ENCODE data around the gene AHI1. TPM values are rescaled to one million over a fixed set of nuclear protein-coding genes. Genes with fewer than 3 reads are reported as not detected.
"Not testable (repeated sequence)": the region's sequence is repeated elsewhere in the genome, so short reads cannot be mapped to it uniquely, and the experiment has no call there.

Gene AHI1
- total RNA-seq, 1 experiment from 2014 or later, result 18.8 TPM

DNA sequence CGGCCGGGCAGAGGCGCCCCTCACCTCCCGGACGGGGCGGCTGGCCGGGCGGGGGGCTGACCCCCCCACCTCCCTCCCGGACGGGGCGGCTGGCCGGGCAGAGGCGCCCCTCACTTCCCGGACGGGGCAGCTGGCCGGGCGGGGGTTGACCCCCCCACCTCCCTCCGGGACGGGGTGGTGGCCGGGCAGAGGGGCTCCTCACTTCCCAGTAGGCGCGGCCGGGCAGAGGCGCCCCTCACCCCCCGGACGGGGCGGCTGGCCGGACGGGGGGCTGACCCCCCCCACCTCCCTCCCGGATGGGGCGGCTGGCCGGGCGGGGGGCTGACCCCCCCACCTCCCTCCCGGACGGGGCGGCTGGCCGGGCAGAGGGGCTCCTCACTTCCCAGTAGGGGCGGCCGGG is 133.9 kb downstream of the AHI1 start:
- H3K27ac Mint-ChIP-seq; CTCF ChIA-PET; H3K4me3 Mint-ChIP-seq; DNase-seq (ENCODE audit: low spot score); ATAC-seq; POLR2A ChIA-PET; H3K4me1 Mint-ChIP-seq: not testable (repeated sequence)
- H3K27me3 Mint-ChIP-seq (ENCODE audit: low read depth), result peaks cover 23% of the 10 kb centered on the region
- H3K9me3 Mint-ChIP-seq, result peaks cover 49% of the 10 kb centered on the region
- peaks cover 47% of the 10 kb centered on the region for H3K36me3 Mint-ChIP-seq

DNA sequence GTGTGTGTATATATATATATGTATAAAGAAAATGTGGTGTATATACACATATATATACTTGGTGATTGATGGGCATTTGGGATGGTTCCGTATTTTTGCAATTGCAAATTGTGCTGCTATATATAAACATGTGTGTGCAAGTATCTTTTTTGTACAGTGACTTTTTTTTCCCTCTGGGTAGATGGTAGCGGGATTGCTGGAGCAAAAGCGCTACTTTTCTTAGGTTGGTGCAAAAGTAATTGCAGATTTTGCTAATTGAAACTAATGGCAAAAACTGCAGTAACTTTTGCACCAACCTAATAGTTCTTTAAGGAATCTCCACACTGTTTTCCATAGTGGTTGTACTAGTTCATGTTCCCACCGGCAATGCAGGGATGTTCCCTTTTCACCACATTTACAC is 135.4 kb downstream of the AHI1 start:
- POLR2A ChIA-PET, result no interaction called here
- peaks cover 32% of the 10 kb centered on the region for H3K36me3 Mint-ChIP-seq
- CTCF ChIA-PET, result no interaction called here
- no peak for TF ChIP-seq ZNF232 (CRISPR knock-in tag; IDR thresholded peaks at IDR 0.05)
- DNase-seq (ENCODE audit: low spot score) (no peak), ATAC-seq (no peak)
- peaks cover 16% of the 10 kb centered on the region for H3K27me3 Mint-ChIP-seq (ENCODE audit: low read depth)
- H3K4me3 Mint-ChIP-seq, result no peak overlapping the region
- peaks cover 35% of the 10 kb centered on the region for H3K9me3 Mint-ChIP-seq
- H3K4me1 Mint-ChIP-seq, result 0 out of 2 replicates have a peak, but pooled peaks cover 2% of the 10 kb centered on the region
- H3K27ac Mint-ChIP-seq, result no peak overlapping the region

DNA sequence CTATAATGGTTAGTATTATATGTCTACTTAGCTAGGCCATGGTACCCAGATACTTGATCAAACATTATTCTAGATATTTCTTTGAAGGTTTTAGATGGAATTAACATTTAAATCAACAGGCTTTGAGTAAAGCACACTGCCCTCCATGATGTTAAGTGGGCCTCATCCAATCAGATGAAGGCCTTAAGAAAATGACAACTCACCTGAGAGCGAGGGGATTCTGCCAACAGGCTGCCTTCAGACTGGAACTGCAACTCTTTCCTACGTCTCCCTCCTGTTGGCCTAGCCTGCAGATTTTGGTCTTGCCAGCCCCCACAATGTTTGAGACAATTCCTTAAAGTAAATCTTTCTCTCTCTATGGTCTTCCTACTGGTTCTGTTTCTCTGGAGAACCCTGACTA is 137.3 kb downstream of the AHI1 start:
- Mint-ChIP-seq H3K27ac (no peak overlapping the region), H3K4me3 (no peak overlapping the region), H3K36me3 (peaks cover 13% of the 10 kb centered on the region), H3K4me1 (0 out of 2 replicates have a peak, but pooled peaks cover 2% of the 10 kb centered on the region), H3K27me3 (ENCODE audit: low read depth) (peaks cover 1% of the 10 kb centered on the region), H3K9me3 (peaks cover 16% of the 10 kb centered on the region)
- ChIA-PET POLR2A (no interaction called here), CTCF (no interaction called here)
- ATAC-seq, result peak; percentile 67
- no peak for DNase-seq (ENCODE audit: low spot score)
- TF ChIP-seq, protein P1, sequence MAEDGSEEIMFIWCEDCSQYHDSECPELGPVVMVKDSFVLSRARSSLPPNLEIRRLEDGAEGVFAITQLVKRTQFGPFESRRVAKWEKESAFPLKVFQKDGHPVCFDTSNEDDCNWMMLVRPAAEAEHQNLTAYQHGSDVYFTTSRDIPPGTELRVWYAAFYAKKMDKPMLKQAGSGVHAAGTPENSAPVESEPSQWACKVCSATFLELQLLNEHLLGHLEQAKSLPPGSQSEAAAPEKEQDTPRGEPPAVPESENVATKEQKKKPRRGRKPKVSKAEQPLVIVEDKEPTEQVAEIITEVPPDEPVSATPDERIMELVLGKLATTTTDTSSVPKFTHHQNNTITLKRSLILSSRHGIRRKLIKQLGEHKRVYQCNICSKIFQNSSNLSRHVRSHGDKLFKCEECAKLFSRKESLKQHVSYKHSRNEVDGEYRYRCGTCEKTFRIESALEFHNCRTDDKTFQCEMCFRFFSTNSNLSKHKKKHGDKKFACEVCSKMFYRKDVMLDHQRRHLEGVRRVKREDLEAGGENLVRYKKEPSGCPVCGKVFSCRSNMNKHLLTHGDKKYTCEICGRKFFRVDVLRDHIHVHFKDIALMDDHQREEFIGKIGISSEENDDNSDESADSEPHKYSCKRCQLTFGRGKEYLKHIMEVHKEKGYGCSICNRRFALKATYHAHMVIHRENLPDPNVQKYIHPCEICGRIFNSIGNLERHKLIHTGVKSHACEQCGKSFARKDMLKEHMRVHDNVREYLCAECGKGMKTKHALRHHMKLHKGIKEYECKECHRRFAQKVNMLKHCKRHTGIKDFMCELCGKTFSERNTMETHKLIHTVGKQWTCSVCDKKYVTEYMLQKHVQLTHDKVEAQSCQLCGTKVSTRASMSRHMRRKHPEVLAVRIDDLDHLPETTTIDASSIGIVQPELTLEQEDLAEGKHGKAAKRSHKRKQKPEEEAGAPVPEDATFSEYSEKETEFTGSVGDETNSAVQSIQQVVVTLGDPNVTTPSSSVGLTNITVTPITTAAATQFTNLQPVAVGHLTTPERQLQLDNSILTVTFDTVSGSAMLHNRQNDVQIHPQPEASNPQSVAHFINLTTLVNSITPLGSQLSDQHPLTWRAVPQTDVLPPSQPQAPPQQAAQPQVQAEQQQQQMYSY (CRISPR knock-in tag; IDR thresholded peaks at IDR 0.05), result no peak
- TF ChIP-seq ZNF219 (CRISPR knock-in tag; IDR thresholded peaks at IDR 0.05; ENCODE audit: borderline replicate concordance) (no peak), ZNF121 (CRISPR knock-in tag; IDR thresholded peaks at IDR 0.05) (no peak), ZNF423 (CRISPR knock-in tag; IDR thresholded peaks at IDR 0.05) (no peak), NFE2L1 (CRISPR knock-in tag; IDR thresholded peaks at IDR 0.05) (no peak), TEAD4 (CRISPR knock-in tag; IDR thresholded peaks at IDR 0.05) (no peak), NR3C1 (CRISPR knock-in tag; conservative IDR thresholded peaks at IDR 0.05; ENCODE audit: low read depth) (no peak), KAT7 (CRISPR knock-in tag; IDR thresholded peaks at IDR 0.05; ENCODE audit: borderline replicate concordance) (no peak), PRRX2 (CRISPR knock-in tag; IDR thresholded peaks at IDR 0.05) (no peak)
- TF ChIP-seq, protein P2, sequence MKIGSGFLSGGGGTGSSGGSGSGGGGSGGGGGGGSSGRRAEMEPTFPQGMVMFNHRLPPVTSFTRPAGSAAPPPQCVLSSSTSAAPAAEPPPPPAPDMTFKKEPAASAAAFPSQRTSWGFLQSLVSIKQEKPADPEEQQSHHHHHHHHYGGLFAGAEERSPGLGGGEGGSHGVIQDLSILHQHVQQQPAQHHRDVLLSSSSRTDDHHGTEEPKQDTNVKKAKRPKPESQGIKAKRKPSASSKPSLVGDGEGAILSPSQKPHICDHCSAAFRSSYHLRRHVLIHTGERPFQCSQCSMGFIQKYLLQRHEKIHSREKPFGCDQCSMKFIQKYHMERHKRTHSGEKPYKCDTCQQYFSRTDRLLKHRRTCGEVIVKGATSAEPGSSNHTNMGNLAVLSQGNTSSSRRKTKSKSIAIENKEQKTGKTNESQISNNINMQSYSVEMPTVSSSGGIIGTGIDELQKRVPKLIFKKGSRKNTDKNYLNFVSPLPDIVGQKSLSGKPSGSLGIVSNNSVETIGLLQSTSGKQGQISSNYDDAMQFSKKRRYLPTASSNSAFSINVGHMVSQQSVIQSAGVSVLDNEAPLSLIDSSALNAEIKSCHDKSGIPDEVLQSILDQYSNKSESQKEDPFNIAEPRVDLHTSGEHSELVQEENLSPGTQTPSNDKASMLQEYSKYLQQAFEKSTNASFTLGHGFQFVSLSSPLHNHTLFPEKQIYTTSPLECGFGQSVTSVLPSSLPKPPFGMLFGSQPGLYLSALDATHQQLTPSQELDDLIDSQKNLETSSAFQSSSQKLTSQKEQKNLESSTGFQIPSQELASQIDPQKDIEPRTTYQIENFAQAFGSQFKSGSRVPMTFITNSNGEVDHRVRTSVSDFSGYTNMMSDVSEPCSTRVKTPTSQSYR (CRISPR knock-in tag; IDR thresholded peaks at IDR 0.05), result no peak
- TF ChIP-seq, protein P3, sequence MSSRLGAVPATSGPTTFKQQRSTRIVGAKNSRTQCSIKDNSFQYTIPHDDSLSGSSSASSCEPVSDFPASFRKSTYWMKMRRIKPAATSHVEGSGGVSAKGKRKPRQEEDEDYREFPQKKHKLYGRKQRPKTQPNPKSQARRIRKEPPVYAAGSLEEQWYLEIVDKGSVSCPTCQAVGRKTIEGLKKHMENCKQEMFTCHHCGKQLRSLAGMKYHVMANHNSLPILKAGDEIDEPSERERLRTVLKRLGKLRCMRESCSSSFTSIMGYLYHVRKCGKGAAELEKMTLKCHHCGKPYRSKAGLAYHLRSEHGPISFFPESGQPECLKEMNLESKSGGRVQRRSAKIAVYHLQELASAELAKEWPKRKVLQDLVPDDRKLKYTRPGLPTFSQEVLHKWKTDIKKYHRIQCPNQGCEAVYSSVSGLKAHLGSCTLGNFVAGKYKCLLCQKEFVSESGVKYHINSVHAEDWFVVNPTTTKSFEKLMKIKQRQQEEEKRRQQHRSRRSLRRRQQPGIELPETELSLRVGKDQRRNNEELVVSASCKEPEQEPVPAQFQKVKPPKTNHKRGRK (CRISPR knock-in tag; IDR thresholded peaks at IDR 0.05; ENCODE audit: borderline replicate concordance), result no peak
- TF ChIP-seq, protein P4, sequence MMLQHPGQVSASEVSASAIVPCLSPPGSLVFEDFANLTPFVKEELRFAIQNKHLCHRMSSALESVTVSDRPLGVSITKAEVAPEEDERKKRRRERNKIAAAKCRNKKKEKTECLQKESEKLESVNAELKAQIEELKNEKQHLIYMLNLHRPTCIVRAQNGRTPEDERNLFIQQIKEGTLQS (CRISPR knock-in tag; conservative IDR thresholded peaks at IDR 0.05), result no peak
- TF ChIP-seq, protein P5, sequence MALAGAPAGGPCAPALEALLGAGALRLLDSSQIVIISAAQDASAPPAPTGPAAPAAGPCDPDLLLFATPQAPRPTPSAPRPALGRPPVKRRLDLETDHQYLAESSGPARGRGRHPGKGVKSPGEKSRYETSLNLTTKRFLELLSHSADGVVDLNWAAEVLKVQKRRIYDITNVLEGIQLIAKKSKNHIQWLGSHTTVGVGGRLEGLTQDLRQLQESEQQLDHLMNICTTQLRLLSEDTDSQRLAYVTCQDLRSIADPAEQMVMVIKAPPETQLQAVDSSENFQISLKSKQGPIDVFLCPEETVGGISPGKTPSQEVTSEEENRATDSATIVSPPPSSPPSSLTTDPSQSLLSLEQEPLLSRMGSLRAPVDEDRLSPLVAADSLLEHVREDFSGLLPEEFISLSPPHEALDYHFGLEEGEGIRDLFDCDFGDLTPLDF (CRISPR knock-in tag; IDR thresholded peaks at IDR 0.05), result no peak
- TF ChIP-seq, protein P6, sequence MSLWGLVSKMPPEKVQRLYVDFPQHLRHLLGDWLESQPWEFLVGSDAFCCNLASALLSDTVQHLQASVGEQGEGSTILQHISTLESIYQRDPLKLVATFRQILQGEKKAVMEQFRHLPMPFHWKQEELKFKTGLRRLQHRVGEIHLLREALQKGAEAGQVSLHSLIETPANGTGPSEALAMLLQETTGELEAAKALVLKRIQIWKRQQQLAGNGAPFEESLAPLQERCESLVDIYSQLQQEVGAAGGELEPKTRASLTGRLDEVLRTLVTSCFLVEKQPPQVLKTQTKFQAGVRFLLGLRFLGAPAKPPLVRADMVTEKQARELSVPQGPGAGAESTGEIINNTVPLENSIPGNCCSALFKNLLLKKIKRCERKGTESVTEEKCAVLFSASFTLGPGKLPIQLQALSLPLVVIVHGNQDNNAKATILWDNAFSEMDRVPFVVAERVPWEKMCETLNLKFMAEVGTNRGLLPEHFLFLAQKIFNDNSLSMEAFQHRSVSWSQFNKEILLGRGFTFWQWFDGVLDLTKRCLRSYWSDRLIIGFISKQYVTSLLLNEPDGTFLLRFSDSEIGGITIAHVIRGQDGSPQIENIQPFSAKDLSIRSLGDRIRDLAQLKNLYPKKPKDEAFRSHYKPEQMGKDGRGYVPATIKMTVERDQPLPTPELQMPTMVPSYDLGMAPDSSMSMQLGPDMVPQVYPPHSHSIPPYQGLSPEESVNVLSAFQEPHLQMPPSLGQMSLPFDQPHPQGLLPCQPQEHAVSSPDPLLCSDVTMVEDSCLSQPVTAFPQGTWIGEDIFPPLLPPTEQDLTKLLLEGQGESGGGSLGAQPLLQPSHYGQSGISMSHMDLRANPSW (CRISPR knock-in tag; conservative IDR thresholded peaks at IDR 0.05; ENCODE audit: low read depth), result no peak
- TF ChIP-seq, protein P7, sequence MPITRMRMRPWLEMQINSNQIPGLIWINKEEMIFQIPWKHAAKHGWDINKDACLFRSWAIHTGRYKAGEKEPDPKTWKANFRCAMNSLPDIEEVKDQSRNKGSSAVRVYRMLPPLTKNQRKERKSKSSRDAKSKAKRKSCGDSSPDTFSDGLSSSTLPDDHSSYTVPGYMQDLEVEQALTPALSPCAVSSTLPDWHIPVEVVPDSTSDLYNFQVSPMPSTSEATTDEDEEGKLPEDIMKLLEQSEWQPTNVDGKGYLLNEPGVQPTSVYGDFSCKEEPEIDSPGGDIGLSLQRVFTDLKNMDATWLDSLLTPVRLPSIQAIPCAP (CRISPR knock-in tag; IDR thresholded peaks at IDR 0.05), result no peak
- TF ChIP-seq, protein P8, sequence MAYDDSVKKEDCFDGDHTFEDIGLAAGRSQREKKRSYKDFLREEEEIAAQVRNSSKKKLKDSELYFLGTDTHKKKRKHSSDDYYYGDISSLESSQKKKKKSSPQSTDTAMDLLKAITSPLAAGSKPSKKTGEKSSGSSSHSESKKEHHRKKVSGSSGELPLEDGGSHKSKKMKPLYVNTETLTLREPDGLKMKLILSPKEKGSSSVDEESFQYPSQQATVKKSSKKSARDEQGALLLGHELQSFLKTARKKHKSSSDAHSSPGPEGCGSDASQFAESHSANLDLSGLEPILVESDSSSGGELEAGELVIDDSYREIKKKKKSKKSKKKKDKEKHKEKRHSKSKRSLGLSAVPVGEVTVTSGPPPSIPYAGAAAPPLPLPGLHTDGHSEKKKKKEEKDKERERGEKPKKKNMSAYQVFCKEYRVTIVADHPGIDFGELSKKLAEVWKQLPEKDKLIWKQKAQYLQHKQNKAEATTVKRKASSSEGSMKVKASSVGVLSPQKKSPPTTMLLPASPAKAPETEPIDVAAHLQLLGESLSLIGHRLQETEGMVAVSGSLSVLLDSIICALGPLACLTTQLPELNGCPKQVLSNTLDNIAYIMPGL (CRISPR knock-in tag; IDR thresholded peaks at IDR 0.05), result no peak

Measured in WTC11 (cell line).